ENCODE data around the gene SEC14L1.

GRCh38 chr17:77146882-77147281, 6.1 kb downstream of the SEC14L1 start:
- TF ChIP-seq CTCF (IDR thresholded peaks at IDR 0.05; ENCODE audit: low read depth, low read length), result no peak
- TF ChIP-seq POLR2A (IDR thresholded peaks at IDR 0.05; ENCODE audit: extremely low read depth, insufficient read length), result no peak

Data from NB4 (cell line).